GM23338 (cell line): ENCODE data around the gene KLHDC9.

ENCODE experiments used
- CREB1 ChIP-seq: fragments of 250-450 bp; sonication (Bioruptor Pico); IDR thresholded peaks from 2 replicates; pipeline ENCODE4 v1.5.0; 2020; ENCODE audit warnings: low read depth, mild to moderate bottlenecking, moderate library complexity
- EZH2 ChIP-seq: fragments of 200-600 bp; sonication (generic); IDR thresholded peaks from one replicate; pipeline ENCODE4 v1.8.0; 2017; ENCODE audit warnings: antibody characterized with exemption, mild to moderate bottlenecking, low read depth; ENCODE audit not compliant: unreplicated experiment
- TF ChIP-seq, protein P1 (sequence below), 2 experiments: fragments of 200-600 bp in 1 of 2; sonication (generic) in 1 of 2; conservative IDR thresholded peaks; 2 replicates each; pipeline versions ENCODE4 v1.5.1 to v1.6.1; 2016 to 2017; ENCODE audit warnings: antibody characterized with exemption in 2 of 2, low read depth in 2 of 2, mild to moderate bottlenecking in 2 of 2, moderate library complexity in 1 of 2

DNA sequence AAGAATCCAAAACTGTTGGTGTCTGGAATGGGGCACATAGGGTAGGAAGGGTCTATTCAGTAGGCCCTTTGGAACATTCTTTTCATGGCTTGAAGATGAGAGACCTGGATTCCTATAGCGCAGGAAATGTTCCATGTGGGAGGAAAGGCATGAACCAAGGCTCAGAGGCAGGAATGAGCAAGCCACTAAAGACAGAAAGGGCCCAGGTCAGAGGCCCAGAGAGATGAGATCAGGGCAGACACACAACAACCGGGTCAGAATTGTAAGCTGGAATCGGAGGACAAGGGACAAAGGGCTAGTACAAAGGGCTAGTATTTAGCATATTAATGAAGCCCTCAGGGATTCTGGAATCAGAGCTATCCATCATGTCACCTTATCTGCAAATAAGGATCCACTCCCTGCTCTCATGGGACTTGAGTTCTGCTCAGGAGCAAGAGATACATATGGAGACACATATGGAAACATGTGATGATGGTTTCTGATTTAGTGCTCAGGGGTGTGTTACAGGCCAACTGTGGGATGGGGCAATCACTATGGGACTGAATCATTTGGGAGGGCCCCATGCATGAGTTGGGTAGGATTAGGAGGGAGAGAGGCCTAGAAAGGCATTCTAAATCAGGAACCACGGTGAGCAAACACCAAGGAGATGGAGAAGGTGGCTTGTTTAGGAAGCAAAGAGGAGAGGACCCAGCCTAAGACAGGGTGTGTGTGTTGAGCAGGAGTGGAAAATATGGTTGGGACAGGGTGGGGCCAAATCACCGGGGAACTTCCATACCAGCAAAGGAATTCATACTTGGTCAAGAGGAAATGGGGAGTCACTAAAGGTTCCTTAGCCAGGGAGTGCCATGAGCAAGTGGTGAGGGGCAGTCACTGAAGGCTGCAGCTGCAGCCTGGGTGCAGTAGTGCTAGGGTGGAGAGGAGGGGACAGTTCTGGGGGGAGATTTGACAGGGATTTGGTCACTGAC lies 17.4 kb upstream of the KLHDC9 start:
- TF ChIP-seq, protein P1, sequence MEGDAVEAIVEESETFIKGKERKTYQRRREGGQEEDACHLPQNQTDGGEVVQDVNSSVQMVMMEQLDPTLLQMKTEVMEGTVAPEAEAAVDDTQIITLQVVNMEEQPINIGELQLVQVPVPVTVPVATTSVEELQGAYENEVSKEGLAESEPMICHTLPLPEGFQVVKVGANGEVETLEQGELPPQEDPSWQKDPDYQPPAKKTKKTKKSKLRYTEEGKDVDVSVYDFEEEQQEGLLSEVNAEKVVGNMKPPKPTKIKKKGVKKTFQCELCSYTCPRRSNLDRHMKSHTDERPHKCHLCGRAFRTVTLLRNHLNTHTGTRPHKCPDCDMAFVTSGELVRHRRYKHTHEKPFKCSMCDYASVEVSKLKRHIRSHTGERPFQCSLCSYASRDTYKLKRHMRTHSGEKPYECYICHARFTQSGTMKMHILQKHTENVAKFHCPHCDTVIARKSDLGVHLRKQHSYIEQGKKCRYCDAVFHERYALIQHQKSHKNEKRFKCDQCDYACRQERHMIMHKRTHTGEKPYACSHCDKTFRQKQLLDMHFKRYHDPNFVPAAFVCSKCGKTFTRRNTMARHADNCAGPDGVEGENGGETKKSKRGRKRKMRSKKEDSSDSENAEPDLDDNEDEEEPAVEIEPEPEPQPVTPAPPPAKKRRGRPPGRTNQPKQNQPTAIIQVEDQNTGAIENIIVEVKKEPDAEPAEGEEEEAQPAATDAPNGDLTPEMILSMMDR (conservative IDR thresholded peaks at IDR 0.05; ENCODE audit: low read depth in 2 of 2): no peak
- TF ChIP-seq EZH2: no peak
- no peak for TF ChIP-seq CREB1 (CRISPR knock-in tag)
